NCI-H2029 treated with DMSO at 0.1 percent for 48 hours (cell line): ENCODE data around the gene ADAMTS2.

Experiments used
- DNase-seq: peaks from one replicate; lab custom pipeline; 2025; lab: John Stamatoyannopoulos, UW

The ADAMTS2 gene

GRCh38 chr5:179311091-179311470, 34.2 kb downstream of the ADAMTS2 start:
- DNase-seq, result no peak

GRCh38 chr5:179310439-179311090, 34.7 kb downstream of the ADAMTS2 start:
- DNase-seq, result no peak

- no peak for DNase-seq
These were observed 35.4 kb downstream of the ADAMTS2 start for GRCh38 chr5:179309751-179310320.

GRCh38 chr5:179309383-179309670, 35.9 kb downstream of the ADAMTS2 start:
- no peak for DNase-seq

GRCh38 chr5:179308563-179309382, 36.5 kb downstream of the ADAMTS2 start:
- no peak for DNase-seq

GRCh38 chr5:179307931-179308471, 37.3 kb downstream of the ADAMTS2 start:
- DNase-seq, result no peak

GRCh38 chr5:179307013-179307800, 38.1 kb downstream of the ADAMTS2 start:
- no peak for DNase-seq

GRCh38 chr5:179306191-179307012, 38.9 kb downstream of the ADAMTS2 start:
- DNase-seq, result no peak

- no peak for DNase-seq
These were observed 40.4 kb downstream of the ADAMTS2 start for GRCh38 chr5:179304871-179305270.

GRCh38 chr5:179304466-179304865, 40.8 kb downstream of the ADAMTS2 start:
- DNase-seq, result no peak

GRCh38 chr5:179303451-179304200, 41.6 kb downstream of the ADAMTS2 start:
- DNase-seq, result no peak

GRCh38 chr5:179302499-179303185, 42.6 kb downstream of the ADAMTS2 start:
- DNase-seq, result no peak

- DNase-seq, result no peak
These were observed 43.5 kb downstream of the ADAMTS2 start for GRCh38 chr5:179301796-179302195.

- no peak for DNase-seq
These were observed 43.9 kb downstream of the ADAMTS2 start for GRCh38 chr5:179301376-179301775.

GRCh38 chr5:179300581-179301180, 44.6 kb downstream of the ADAMTS2 start:
- no peak for DNase-seq

GRCh38 chr5:179298181-179298993, 46.9 kb downstream of the ADAMTS2 start:
- DNase-seq, result no peak

GRCh38 chr5:179297486-179298180, 47.6 kb downstream of the ADAMTS2 start:
- DNase-seq, result no peak

- DNase-seq, result no peak
These were observed 48.2 kb downstream of the ADAMTS2 start for GRCh38 chr5:179297026-179297425.
